Measurements from ENCODE around the gene FDX1.

FDX1 gene

DNA sequence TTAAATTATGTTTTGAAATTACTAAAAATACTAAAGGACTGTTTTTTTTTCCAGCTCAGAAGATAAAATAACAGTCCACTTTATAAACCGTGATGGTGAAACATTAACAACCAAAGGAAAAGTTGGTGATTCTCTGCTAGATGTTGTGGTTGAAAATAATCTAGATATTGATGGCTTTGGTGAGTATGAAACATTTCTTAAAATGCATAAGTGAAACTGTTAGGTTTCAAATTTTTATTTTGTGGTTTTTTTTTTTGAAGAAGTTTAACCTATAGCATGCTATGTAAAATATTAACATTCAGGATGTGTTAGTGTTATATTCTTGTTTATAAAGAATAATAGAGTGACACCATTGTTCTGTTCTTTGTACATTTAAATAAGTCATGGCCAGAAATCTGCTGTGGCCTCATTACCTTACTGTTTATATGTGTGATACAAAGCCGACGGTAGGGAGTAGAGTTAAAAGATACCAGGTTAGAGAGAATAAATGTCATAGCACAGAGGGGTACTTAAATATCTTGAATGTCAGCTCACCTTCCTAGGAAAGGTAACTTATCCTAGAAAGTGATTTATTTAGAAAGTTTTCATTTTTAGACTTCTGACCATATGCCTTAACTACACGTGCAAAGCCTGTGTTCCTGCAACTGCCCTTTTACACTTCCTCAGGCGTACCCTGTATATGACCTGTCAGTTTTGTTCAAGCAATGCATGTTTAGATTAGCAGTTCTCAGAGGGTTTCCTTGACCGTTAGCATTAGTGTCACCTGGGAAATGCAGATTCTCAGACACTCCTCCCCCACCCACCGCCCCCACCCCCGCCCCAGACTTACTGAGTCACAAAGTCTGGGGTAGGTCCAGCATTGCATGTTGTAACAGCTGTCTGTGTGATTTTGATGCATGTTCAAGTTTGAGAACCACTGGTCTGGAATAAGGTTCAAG is 6.3 kb downstream of the FDX1 start:
- no peak for TF ChIP-seq POLR2A (IDR thresholded peaks at IDR 0.05; ENCODE audit: low read depth, low read length)
- no peak for DNase-seq (ENCODE audit: insufficient read length, low spot score)
- FAIRE-seq, result no peak

DNA sequence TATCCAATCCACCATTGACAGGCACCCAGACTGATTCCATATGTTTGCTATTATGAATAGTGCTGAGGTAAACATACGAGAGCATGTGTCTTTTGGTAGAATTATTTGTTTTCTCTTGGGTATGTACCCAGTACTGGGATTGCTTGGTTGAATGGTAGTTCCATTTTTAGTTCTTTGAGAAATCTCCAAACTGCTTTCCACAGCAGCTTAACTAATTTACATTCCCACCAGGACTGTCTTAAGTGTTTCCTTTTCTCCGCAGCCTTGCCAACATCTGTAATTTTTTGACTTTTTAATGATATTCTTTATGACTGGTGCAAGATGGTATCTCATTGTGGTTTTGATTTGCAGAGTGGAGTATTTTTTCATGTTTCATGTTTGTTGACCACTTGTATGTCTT is 8.3 kb downstream of the FDX1 start:
- FAIRE-seq (no peak), DNase-seq (ENCODE audit: insufficient read length, low spot score) (no peak)
- TF ChIP-seq POLR2A (IDR thresholded peaks at IDR 0.05; ENCODE audit: low read depth, low read length), result no peak

DNA sequence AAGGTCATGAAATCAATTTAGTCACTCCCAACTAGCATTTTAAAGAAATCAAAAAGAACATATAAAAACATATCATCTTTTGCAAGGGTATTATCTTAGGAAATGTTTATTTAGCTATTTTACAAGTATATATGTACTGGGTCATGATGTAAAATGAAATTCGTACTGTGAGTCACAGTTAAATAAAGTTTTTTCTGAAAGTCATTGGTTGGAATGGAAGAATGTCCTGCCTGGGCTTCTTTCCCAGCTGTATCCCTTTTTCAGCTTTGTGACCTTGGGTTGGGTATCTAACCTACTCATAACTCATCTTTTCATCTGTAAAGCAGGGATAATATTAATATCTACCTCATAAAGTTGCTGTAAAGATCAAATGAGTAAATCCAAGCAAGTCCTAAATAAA is 15.7 kb downstream of the FDX1 start:
- DNase-seq (ENCODE audit: insufficient read length, low spot score) (no peak), FAIRE-seq (no peak)
- no peak for TF ChIP-seq POLR2A (IDR thresholded peaks at IDR 0.05; ENCODE audit: low read depth, low read length)

DNA sequence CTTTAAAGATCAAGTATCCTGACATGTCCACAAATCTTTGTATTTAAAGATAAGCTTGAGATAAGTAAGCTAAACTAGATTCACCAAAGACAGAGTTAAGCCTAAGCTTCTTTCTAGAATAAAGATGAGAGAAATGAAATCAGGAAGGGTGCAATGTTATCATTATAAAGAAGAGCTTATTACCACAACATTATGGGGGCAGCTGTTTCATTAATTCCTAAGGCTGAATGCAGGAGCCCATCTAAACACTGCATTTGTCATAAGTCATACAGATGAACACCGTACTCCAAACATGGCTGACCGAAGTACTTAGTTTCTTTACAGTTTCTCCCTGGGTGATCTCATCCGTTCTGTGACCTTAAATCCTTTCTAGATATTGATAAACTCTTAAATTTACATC is 16.3 kb downstream of the FDX1 start:
- FAIRE-seq, result no peak
- no peak for TF ChIP-seq POLR2A (IDR thresholded peaks at IDR 0.05; ENCODE audit: low read depth, low read length)

DNA sequence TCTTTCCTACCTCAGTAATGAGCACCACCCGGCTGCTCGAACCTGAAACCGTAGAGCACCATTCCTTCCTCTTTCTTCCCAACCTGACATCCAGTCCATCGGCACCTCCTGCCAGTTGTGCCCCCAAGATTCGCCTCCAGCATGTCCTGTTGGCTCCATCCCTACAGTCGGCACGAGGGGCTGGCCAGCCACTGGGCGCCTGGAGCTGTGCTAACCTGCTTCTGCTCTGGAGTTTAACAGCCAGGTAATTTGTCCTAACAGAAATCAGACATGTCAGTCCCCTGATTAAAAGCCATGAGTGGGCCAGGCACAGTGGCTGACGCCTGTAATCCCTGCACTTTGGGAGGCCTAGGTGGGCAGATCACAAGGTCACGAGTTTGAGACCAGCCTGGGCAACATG is 16.8 kb downstream of the FDX1 start:
- FAIRE-seq (no peak), DNase-seq (ENCODE audit: insufficient read length, low spot score) (no peak)
- TF ChIP-seq POLR2A (IDR thresholded peaks at IDR 0.05; ENCODE audit: low read depth, low read length), result no peak

More for the DNA sequence above, 16.3 kb downstream of the FDX1 start:
- no peak for DNase-seq (ENCODE audit: insufficient read length, low spot score)

DNA sequence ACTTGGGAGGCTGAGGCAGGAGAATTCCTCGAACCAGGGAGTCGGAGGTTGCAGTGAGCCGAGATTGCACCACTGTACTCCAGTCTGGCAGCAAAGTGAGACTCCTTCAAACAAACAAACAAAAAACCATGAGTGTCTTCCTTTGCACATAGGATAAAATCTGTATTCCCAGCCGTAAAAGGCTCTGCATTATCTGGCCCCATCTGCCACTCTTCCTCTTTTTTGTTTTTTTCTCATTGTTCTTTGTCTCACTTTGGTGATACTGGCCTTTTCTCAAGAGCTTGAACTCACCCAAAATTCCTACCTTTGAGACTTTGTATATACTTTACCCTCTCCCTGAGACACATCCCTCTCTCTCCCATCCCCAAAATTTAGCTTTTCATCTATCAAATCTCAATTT is 17.6 kb downstream of the FDX1 start:
- FAIRE-seq (no peak), DNase-seq (ENCODE audit: insufficient read length, low spot score) (no peak)

DNA sequence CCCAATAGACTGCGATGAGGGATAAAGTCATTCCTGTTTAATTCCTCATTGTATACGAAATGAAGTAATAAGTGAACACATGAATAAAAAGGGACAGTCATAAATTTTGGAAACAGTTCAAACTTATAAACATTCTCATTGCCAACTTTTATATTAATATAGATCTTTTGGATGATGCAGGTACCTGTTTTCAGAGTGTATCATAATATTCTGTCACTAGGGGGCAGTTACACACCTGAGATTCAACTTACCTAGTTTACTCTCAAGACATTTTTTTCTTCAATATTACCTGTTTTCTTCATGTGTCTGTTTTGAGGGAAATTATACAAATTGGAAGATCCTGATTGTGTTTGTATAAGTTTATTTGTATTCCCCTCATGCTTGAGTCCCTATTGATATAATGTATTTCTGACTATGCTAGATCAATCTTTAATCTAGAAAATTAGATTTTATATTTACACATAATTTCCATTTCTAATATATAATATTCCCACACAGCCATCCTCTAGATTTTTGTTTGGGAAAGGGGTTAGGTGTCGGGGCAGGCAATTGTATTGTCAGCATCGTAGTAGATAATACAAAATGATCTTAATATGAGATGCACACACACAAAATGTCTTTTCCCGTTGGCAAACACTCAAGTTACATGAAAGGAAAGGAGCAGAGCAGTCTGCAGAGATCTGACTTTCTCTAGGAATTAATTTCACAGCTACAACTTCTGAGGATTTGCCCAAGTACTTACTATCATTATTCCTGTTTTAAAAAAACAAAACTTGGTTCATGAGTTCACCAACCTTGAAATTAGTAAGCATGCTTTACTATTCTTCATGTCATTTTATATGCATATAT is 18.4 kb downstream of the FDX1 start:
- DNase-seq (ENCODE audit: insufficient read length, low spot score) (no peak), FAIRE-seq (no peak)
- TF ChIP-seq POLR2A (IDR thresholded peaks at IDR 0.05; ENCODE audit: low read depth, low read length), result no peak

More for the DNA sequence above, 17.6 kb downstream of the FDX1 start:
- no peak for TF ChIP-seq POLR2A (IDR thresholded peaks at IDR 0.05; ENCODE audit: low read depth, low read length)

DNA sequence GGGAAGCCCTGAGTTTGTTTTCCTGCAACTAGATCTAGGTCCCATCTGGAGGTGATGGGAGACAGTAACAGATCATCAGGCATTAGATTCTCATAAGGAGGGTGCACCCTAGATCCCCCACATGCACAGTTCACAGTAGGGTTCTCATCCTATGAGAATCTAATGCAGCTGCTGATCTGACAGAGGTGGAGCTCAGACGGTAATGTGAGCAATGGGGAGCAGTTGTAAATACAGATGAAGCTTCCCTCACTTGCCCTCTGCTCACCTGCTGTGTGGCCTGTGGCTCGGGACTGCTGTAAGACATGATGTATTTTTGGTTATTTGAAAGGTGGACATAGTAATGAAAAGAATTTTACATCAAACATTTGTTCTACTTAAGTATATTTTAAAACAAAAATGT is 20.5 kb downstream of the FDX1 start:
- no peak for TF ChIP-seq POLR2A (IDR thresholded peaks at IDR 0.05; ENCODE audit: low read depth, low read length)
- FAIRE-seq, result no peak
- no peak for DNase-seq (ENCODE audit: insufficient read length, low spot score)

DNA sequence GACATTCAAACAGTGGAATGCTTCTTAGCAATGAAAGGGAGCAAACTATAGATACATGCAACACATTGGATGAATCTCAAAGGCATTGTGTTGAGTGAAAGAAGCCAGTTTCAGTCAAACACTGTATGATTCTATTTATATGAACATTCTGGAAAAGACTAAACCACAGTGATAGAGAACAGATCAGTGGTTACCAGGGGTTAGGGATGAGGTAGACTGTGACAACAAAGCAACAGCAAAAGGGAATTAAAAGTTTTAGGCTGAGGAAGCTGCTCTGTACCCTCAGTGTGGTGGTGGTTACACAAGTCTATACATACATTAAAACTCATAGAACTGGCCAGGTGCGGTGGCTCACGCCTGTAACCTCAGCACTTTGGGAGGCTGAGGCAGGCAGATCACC is 23.0 kb downstream of the FDX1 start:
- TF ChIP-seq POLR2A (IDR thresholded peaks at IDR 0.05; ENCODE audit: low read depth, low read length), result no peak
- FAIRE-seq (no peak), DNase-seq (ENCODE audit: insufficient read length, low spot score) (no peak)

DNA sequence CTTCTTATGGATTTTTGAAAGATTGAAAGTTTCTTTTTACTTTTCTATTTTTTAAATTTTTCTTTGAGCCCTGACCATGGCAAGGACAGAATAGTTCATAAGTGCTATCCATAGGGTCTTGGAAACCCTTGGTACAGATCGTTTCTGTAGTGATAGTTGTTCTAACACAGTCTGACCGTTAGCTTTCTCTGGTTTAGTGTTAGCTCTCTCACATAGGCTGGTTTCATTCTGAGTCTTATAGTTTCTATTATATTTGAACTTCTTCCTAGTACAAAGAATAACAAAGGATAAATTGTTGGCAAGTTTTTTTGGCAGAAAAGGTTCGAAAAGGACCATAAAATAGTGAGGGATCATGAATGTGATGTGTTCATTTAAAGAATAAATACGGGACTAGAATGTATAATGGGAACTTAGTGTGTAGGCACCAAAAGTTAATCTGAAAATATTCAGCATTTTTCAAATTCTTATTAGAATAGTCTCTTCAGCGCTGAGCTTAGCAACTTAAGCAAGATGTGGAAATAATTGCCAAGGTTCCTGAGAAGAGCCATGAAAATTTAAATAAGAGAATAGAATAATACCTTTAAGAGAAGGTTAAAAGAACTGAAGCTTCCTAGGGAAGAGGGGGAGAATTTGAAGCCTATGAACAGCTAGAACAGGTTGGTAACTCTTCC is 24.1 kb downstream of the FDX1 start:
- FAIRE-seq (no peak), DNase-seq (ENCODE audit: insufficient read length, low spot score) (no peak)
- TF ChIP-seq POLR2A (IDR thresholded peaks at IDR 0.05; ENCODE audit: low read depth, low read length), result no peak

DNA sequence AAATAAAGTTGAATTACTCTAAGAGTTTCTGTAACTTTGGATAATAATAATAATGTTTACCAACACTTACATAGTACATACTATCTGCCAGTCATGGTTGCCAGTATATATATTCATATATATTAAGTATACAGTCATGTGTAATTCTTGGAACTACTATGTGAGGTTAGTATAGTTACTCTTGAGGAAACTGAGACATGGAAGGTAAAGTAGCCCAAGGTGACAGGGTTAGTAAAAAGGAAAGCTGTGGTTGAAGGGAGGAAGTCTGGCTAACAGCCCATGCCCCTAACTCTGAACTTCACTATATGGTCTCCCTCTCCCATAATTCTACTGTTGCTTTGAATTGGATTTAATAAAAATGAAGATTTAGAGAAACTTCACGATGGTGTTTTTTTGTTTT is 24.9 kb downstream of the FDX1 start:
- no peak for DNase-seq (ENCODE audit: insufficient read length, low spot score)
- no peak for FAIRE-seq
- TF ChIP-seq POLR2A (IDR thresholded peaks at IDR 0.05; ENCODE audit: low read depth, low read length), result no peak

DNA sequence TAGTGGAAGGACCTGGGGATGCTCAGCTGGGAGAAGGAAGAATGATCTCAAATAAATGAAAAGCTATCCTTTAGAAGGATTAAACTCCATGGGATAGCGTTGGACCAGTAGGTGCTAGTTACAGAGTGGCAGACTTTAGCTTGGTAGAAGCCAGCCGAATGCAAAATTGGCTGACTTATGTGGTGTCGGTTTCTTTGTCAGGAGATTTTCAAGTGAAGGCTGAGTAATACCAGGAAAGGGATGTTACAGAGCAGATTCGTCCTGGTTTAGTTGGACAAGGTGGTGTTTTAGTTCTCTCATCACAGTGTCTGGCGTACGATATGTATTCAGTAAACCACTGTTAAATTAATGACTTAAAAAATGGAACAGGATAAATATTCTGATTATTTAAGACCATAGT is 26.0 kb downstream of the FDX1 start:
- DNase-seq (ENCODE audit: insufficient read length, low spot score), result no peak
- TF ChIP-seq POLR2A (IDR thresholded peaks at IDR 0.05; ENCODE audit: low read depth, low read length), result no peak
- no peak for FAIRE-seq

DNA sequence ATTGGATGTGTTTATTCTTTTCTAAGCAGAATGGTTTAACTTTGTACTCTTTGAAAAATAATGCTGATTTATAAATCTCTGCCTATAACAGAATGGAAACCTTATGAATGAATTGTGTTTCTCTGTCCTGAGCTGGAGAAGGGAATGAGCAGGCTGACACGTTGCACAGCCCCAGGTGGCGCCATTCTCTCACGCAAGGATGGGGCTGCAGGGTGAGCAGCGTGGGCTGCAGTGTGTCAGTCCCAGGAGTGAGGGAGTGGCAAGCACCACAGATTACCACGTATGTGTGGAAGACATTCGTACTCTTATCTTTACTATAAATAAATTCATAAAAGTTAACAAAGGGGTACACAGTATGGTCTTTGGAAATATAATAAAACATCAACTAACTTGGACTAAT is 33.4 kb downstream of the FDX1 start:
- DNase-seq (ENCODE audit: insufficient read length, low spot score) (no peak), FAIRE-seq (no peak)
- no peak for TF ChIP-seq POLR2A (IDR thresholded peaks at IDR 0.05; ENCODE audit: low read depth, low read length)

DNA sequence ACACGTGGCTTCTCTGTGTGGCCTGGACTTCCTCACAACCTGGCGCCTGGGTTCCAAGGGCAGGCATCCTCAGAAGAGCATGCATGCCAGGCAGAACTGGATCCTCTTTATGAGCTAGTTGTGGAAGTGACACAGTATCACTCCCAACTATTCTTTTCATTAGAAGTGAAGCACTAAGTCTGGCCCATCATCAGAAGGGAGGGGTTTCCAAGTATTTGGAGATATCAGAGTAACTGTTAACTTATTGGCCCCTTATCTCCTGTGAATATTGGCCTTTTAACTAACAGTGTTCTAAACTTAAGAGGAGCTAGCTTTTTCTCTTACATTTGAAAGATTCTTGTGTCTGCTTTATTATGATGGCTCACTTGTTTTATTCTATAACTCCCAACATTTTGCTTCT is 35.5 kb downstream of the FDX1 start:
- DNase-seq (ENCODE audit: insufficient read length, low spot score), result no peak
- no peak for FAIRE-seq
- TF ChIP-seq POLR2A (IDR thresholded peaks at IDR 0.05; ENCODE audit: low read depth, low read length), result no peak
